HepG2 (cell line): ENCODE measurements around the gene TNFRSF11A. TPM values are rescaled to one million over a fixed set of nuclear protein-coding genes. Genes with fewer than 3 reads are reported as not detected.

Experiments used
- ATAC-seq: fragments of 200-7000 bp; cut with Tn5 transposase; 3 replicates; pipeline ENCODE4 v1.9.1; 2020; ENCODE audit warnings: mild to moderate bottlenecking, moderate library complexity
- BruUV-seq: library from RNA; stranded (reverse); fragments of 400-500 nt; replicated peaks from 2 replicates; lab custom pipeline; 2021; lab: Mats Ljungman, UMichigan
- CTCF ChIA-PET: fragments of 300-600 bp; formaldehyde crosslinking; extraction: SDS; loops from one replicate; lab custom pipeline; 2021; ENCODE audit warnings: low total read pairs, inconsistent platforms, low intra/inter-chr PET ratio; lab: Yijun Ruan, JAX
- POLR2A ChIA-PET: fragments of 350-600 bp; sonication (Branson Sonifier 250); formaldehyde crosslinking; loops from one replicate; lab custom pipeline; 2020; ENCODE audit warnings: antibody characterized with exemption, inconsistent platforms; lab: Yijun Ruan, JAX
- DNase-seq: peaks from one replicate; pipeline ENCODE4 v3.0.0-alpha.2; 2015; ENCODE audit warnings: low spot score
- FAIRE-seq: peaks from 3 replicates; lab custom pipeline; 2011; peaks lifted over from hg19 to GRCh38; lab: Jason Lieb, UNC
- H2AFZ ChIP-seq: one replicate; pipeline ENCODE4 v1.6.1; 2011; ENCODE audit warnings: low read length, inconsistent platforms
- H3K27ac ChIP-seq: fragments of 300-600 bp; 3 replicates; pipeline ENCODE4 v1.8.0; 2011; ENCODE audit warnings: mixed run types, mild to moderate bottlenecking, mixed read lengths, low read length, inconsistent platforms; ENCODE audit not compliant: insufficient read depth; ENCODE audit errors: extremely low read length
- H3K27me3 ChIP-seq, 2 experiments: fragments of 200-600 bp in 1 of 2; 2 replicates in 1 of 2; 3 replicates in 1 of 2; pipeline versions ENCODE4 v1.6.0 to v1.8.0; 2011; ENCODE audit warnings: low read length in 2 of 2, mild to moderate bottlenecking in 2 of 2, moderate library complexity in 2 of 2, inconsistent platforms in 1 of 2; ENCODE audit not compliant: insufficient read depth in 2 of 2, control insufficient read depth in 1 of 2
- H3K36me3 ChIP-seq, 2 experiments: fragments of 200-600 bp in 1 of 2; replicated peaks in 1 of 2; 2 replicates in 1 of 2; 3 replicates in 1 of 2; pipeline versions ENCODE4 v1.5.1 to v1.8.0; 2011; ENCODE audit warnings: low read length in 2 of 2, inconsistent platforms in 1 of 2; ENCODE audit not compliant: insufficient read depth in 2 of 2, control insufficient read depth in 1 of 2
- H3K4me1 ChIP-seq: 2 replicates; pipeline ENCODE4 v1.5.1; 2012; ENCODE audit warnings: low read length, inconsistent platforms; ENCODE audit not compliant: insufficient read depth
- H3K4me2 ChIP-seq: 2 replicates; pipeline ENCODE4 v1.6.0; 2011; ENCODE audit warnings: low read depth, low read length, inconsistent platforms
- H3K4me3 ChIP-seq, 3 experiments: fragments of 200-600 bp in 1 of 3; sonication (generic), shearing (Covaris generic) in 1 of 3; replicated peaks in 1 of 3; 2 replicates each; pipeline ENCODE4 v1.5.1; 2011 to 2016; ENCODE audit warnings: low read length in 3 of 3, inconsistent platforms in 2 of 3, low read depth in 2 of 3, mild to moderate bottlenecking in 2 of 3, control low read depth in 1 of 3, mixed read lengths in 1 of 3; ENCODE audit not compliant: insufficient read depth in 1 of 3
- H3K79me2 ChIP-seq: one replicate; pipeline ENCODE4 v1.6.1; 2011; ENCODE audit warnings: low read length, inconsistent platforms; ENCODE audit not compliant: insufficient read depth
- H3K9ac ChIP-seq: 2 replicates; pipeline ENCODE4 v1.6.0; 2011; ENCODE audit warnings: mild to moderate bottlenecking, low read depth, low read length, inconsistent platforms; ENCODE audit not compliant: insufficient read depth
- H3K9me3 ChIP-seq: 2 replicates; pipeline ENCODE4 v1.5.1; 2012; ENCODE audit warnings: mild to moderate bottlenecking, low read length
- H4K20me1 ChIP-seq: 2 replicates; pipeline ENCODE4 v1.6.0; 2011; ENCODE audit warnings: inconsistent platforms, mild to moderate bottlenecking, low read length, moderate library complexity; ENCODE audit not compliant: insufficient read depth
- GPN1 ChIP-seq: sonication (generic); formaldehyde crosslinking; IDR thresholded peaks from 2 replicates; pipeline ENCODE4 v1.5.1; 2020; ENCODE audit warnings: missing genetic modification reagents, borderline replicate concordance
- HDAC2 ChIP-seq: sonication (generic); formaldehyde crosslinking; IDR thresholded peaks from 2 replicates; pipeline ENCODE4 v1.4.0; 2020; ENCODE audit warnings: missing genetic modification reagents
- HOXA9 ChIP-seq: sonication (generic); formaldehyde crosslinking; IDR thresholded peaks from 2 replicates; pipeline ENCODE4 v1.8.1; 2022; ENCODE audit warnings: missing genetic modification reagents, mild to moderate bottlenecking, moderate library complexity, borderline replicate concordance
- ISL2 ChIP-seq: sonication (generic); formaldehyde crosslinking; IDR thresholded peaks from 2 replicates; pipeline ENCODE4 v1.5.0; 2020; ENCODE audit warnings: missing genetic modification reagents
- MAFK ChIP-seq, 2 experiments: IDR thresholded peaks in 1 of 2; conservative IDR thresholded peaks in 1 of 2; 2 replicates each; pipeline ENCODE4 v1.6.1; 2011; ENCODE audit warnings: improper control_type of control experiment in 2 of 2, low read length in 2 of 2
- SPEN ChIP-seq: sonication (generic); formaldehyde crosslinking; IDR thresholded peaks from 2 replicates; pipeline ENCODE4 v1.5.1; 2020; ENCODE audit warnings: low read depth, mild to moderate bottlenecking, missing genetic modification reagents
- TSC22D2 ChIP-seq: sonication (generic); formaldehyde crosslinking; IDR thresholded peaks from 2 replicates; pipeline ENCODE4 v1.5.1; 2020; ENCODE audit warnings: missing genetic modification reagents, mild to moderate bottlenecking, borderline replicate concordance
- ZNF296 ChIP-seq: sonication (generic); formaldehyde crosslinking; conservative IDR thresholded peaks from 2 replicates; pipeline ENCODE4 v1.5.0; 2020; ENCODE audit warnings: mild to moderate bottlenecking, missing genetic modification reagents
- WGBS: methylation state at CpG from one replicate; pipeline ENCODE4 v1.1.6; 2017; ENCODE audit warnings: low lambda C conversion rate; 5-methylcytosine and 5-hydroxymethylcytosine counted together
- in situ Hi-C: cut with HindIII; loops from 2 replicates; pipeline ENCODE4 v1.10.0; 2017; ENCODE audit warnings: low pct_unique_long_range_greater_than_20kb; ENCODE audit not compliant: extremely low pct_ligation_motif_present
- intact Hi-C: fragments of 100-400 bp; cut with micrococcal nuclease; formaldehyde crosslinking; loops from one replicate; pipeline ENCODE4 v1.10.0; 2022; ENCODE audit not compliant: unreplicated experiment
- polyA plus RNA-seq, 8 experiments: library from polyadenylated mRNA; depleted of rRNA in 3 of 8; stranded (reverse) in 7 of 8; unstranded in 1 of 8; fragments of >200 nt; fragmentation: Illumina TruSeq in 4 of 8; extraction: Trizol in 4 of 8; gene quantifications; 2 replicates each; pipeline versions ENCODE4 v1.2.1 to v1.2.3, GENCODE V29; 2011 to 2016; ENCODE audit warnings: low read depth in 4 of 8, missing spikeins in 1 of 8, mixed read lengths in 1 of 8; ENCODE audit not compliant: insufficient read depth in 1 of 8
- total RNA-seq, 5 experiments: library from RNA; depleted of rRNA; stranded (reverse); fragments of >200 nt; fragmentation: Illumina TruSeq; extraction: Trizol; gene quantifications; 2 replicates each; pipeline ENCODE4 v1.2.3, GENCODE V29; 2016; ENCODE audit warnings: low read depth in 1 of 5
- TF ChIP-seq, protein P1 (sequence below): sonication (generic); formaldehyde crosslinking; IDR thresholded peaks from 2 replicates; pipeline ENCODE4 v1.4.0; 2020; ENCODE audit warnings: missing genetic modification reagents
- TF ChIP-seq, protein P2 (sequence below), 2 experiments: sonication (generic) in 1 of 2; formaldehyde crosslinking in 1 of 2; IDR thresholded peaks; 2 replicates each; pipeline versions ENCODE4 v1.4.0 to v1.6.1; 2016 to 2020; ENCODE audit warnings: borderline replicate concordance in 1 of 2, low read depth in 1 of 2, mild to moderate bottlenecking in 1 of 2, missing genetic modification reagents in 1 of 2
- TF ChIP-seq, protein P3 (sequence below): sonication (generic); formaldehyde crosslinking; IDR thresholded peaks from 2 replicates; pipeline ENCODE4 v1.8.0; 2022; ENCODE audit warnings: mild to moderate bottlenecking, missing genetic modification reagents, moderate library complexity
- TF ChIP-seq, protein P4 (sequence below): IDR thresholded peaks from 2 replicates; pipeline ENCODE4 v1.6.1; 2018; ENCODE audit warnings: missing genetic modification reagents

Gene TNFRSF11A
- total and polyA plus RNA-seq, 2 of the 13 experiments (the other 11 are each of a cell fraction or from before 2014, with no cell fraction given): 4.6 to 6.4 TPM

- BruUV-seq: no TSS peak
- intact Hi-C loops (no loop called here), in situ Hi-C loops (no loop called here)
- Histone ChIP-seq H3K27me3 (no peaks in the 10 kb centered on the region; a peak in 1 of 5 replicates), H3K9ac (no peak overlapping the region), H3K4me3 (no peak overlapping the region), H3K4me2 (no peak overlapping the region), H3K9me3 (no peaks in the 10 kb centered on the region), H3K4me1 (peaks cover 32% of the 10 kb centered on the region), H3K36me3 (peaks cover 2 to 25% of the 10 kb centered on the region in 2 experiments; a peak in 4 of 5 replicates), H3K27ac (no peak overlapping the region), H4K20me1 (no peaks in the 10 kb centered on the region), H2AFZ (no peak overlapping the region), H3K79me2 (no peaks in the 10 kb centered on the region)
- TF ChIP-seq MAFK (conservative IDR thresholded peaks at IDR 0.05 in 1 of 2, IDR thresholded peaks at IDR 0.05 in 1 of 2; ENCODE audit: low read length in 2 of 2) (no peak), GPN1 (no peak), TSC22D2 (no peak), HDAC2 (CRISPR knock-in tag) (no peak), ISL2 (CRISPR knock-in tag) (no peak), SPEN (CRISPR knock-in tag) (no peak), HOXA9 (CRISPR knock-in tag) (no peak), ZNF296 (CRISPR knock-in tag) (no peak)
- TF ChIP-seq, protein P1, sequence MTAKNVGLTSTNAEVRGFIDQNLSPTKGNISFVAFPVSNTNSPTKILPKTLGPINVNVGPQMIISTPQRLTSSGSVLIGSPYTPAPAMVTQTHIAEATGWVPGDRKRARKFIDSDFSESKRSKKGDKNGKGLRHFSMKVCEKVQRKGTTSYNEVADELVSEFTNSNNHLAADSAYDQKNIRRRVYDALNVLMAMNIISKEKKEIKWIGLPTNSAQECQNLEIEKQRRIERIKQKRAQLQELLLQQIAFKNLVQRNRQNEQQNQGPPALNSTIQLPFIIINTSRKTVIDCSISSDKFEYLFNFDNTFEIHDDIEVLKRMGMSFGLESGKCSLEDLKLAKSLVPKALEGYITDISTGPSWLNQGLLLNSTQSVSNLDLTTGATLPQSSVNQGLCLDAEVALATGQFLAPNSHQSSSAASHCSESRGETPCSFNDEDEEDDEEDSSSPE (CRISPR knock-in tag): no peak
- TF ChIP-seq, protein P2, sequence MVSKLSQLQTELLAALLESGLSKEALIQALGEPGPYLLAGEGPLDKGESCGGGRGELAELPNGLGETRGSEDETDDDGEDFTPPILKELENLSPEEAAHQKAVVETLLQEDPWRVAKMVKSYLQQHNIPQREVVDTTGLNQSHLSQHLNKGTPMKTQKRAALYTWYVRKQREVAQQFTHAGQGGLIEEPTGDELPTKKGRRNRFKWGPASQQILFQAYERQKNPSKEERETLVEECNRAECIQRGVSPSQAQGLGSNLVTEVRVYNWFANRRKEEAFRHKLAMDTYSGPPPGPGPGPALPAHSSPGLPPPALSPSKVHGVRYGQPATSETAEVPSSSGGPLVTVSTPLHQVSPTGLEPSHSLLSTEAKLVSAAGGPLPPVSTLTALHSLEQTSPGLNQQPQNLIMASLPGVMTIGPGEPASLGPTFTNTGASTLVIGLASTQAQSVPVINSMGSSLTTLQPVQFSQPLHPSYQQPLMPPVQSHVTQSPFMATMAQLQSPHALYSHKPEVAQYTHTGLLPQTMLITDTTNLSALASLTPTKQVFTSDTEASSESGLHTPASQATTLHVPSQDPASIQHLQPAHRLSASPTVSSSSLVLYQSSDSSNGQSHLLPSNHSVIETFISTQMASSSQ (IDR thresholded peaks at IDR 0.05; ENCODE audit: low read depth): no peak
- TF ChIP-seq, protein P2 (CRISPR knock-in tag; IDR thresholded peaks at IDR 0.05; ENCODE audit: borderline replicate concordance): no peak
- TF ChIP-seq, protein P3, sequence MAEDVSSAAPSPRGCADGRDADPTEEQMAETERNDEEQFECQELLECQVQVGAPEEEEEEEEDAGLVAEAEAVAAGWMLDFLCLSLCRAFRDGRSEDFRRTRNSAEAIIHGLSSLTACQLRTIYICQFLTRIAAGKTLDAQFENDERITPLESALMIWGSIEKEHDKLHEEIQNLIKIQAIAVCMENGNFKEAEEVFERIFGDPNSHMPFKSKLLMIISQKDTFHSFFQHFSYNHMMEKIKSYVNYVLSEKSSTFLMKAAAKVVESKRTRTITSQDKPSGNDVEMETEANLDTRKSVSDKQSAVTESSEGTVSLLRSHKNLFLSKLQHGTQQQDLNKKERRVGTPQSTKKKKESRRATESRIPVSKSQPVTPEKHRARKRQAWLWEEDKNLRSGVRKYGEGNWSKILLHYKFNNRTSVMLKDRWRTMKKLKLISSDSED (CRISPR knock-in tag): no peak
- TF ChIP-seq, protein P4, sequence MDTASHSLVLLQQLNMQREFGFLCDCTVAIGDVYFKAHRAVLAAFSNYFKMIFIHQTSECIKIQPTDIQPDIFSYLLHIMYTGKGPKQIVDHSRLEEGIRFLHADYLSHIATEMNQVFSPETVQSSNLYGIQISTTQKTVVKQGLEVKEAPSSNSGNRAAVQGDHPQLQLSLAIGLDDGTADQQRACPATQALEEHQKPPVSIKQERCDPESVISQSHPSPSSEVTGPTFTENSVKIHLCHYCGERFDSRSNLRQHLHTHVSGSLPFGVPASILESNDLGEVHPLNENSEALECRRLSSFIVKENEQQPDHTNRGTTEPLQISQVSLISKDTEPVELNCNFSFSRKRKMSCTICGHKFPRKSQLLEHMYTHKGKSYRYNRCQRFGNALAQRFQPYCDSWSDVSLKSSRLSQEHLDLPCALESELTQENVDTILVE (CRISPR knock-in tag): no peak
- POLR2A ChIA-PET: no interaction called here
- ATAC-seq (no peak), DNase-seq (no peak), FAIRE-seq (no peak)
- WGBS: 95% methylated on average over 3 of the region's 3 CpGs
- CTCF ChIA-PET: no interaction called here
These were observed 40.5 kb upstream of the TNFRSF11A start for GRCh38 chr18:62284637-62285036.
